K562 (cell line): Measurements from ENCODE around the gene AFF1. TPM values are rescaled to one million over a fixed set of nuclear protein-coding genes. Genes with fewer than 3 reads are reported as not detected.

Source experiments
- CEBPB ChIP-seq: fragments of 450-650 bp; IDR thresholded peaks from 2 replicates; pipeline ENCODE4 v1.6.1; 2016; ENCODE audit warnings: missing genetic modification characterization, missing compliant biosample characterization
- CEBPG ChIP-seq, 3 experiments: fragments of 200-800 bp in 1 of 3; sonication (Bioruptor generic) in 1 of 3; sonication (generic) in 1 of 3; formaldehyde crosslinking in 1 of 3; IDR thresholded peaks in 2 of 3; conservative IDR thresholded peaks in 1 of 3; 2 replicates each; pipeline versions ENCODE4 v1.6.1 to v1.8.0; 2016 to 2022; ENCODE audit warnings: missing compliant biosample characterization in 2 of 3, missing genetic modification characterization in 2 of 3, mild to moderate bottlenecking in 1 of 3, missing genetic modification reagents in 1 of 3
- ESRRA ChIP-seq: fragments of 450-650 bp; IDR thresholded peaks from 2 replicates; pipeline ENCODE4 v1.6.1; 2014; ENCODE audit warnings: low read depth, mild to moderate bottlenecking, moderate library complexity, borderline replicate concordance
- ETV6 ChIP-seq, 3 experiments: fragments of 150-350 bp in 1 of 3; sonication (generic) in 1 of 3; formaldehyde crosslinking in 1 of 3; IDR thresholded peaks; 2 replicates each; pipeline versions ENCODE4 v1.6.1 to v1.8.0; 2014 to 2022; ENCODE audit warnings: borderline replicate concordance in 2 of 3, low read depth in 2 of 3, antibody characterized with exemption in 1 of 3, low read length in 1 of 3, mild to moderate bottlenecking in 1 of 3, missing genetic modification reagents in 1 of 3
- HDAC6 ChIP-seq: IDR thresholded peaks from 2 replicates; pipeline ENCODE4 v1.6.1; 2012; ENCODE audit warnings: low read depth, mild to moderate bottlenecking, control low read depth, inconsistent platforms, low read length, moderate library complexity
- KLF16 ChIP-seq: IDR thresholded peaks from 2 replicates; pipeline ENCODE4 v1.6.1; 2016; ENCODE audit warnings: antibody characterized with exemption
- RAD51 ChIP-seq: fragments of 450-650 bp; IDR thresholded peaks from 2 replicates; pipeline ENCODE4 v1.7.1; 2016; ENCODE audit warnings: low read depth, mild to moderate bottlenecking, borderline replicate concordance
- REST ChIP-seq, 2 experiments: fragments of 450-650 bp; formaldehyde crosslinking in 1 of 2; IDR thresholded peaks; 2 replicates each; pipeline versions ENCODE4 v1.4.0 to v1.6.1; 2014 to 2020; ENCODE audit warnings: mild to moderate bottlenecking in 2 of 2, borderline replicate concordance in 1 of 2, low read depth in 1 of 2
- SMAD4 ChIP-seq: fragments of 250-450 bp; sonication (Bioruptor Pico); conservative IDR thresholded peaks from 2 replicates; pipeline ENCODE4 v1.8.0; 2021; ENCODE audit warnings: inconsistent platforms, mild to moderate bottlenecking, moderate library complexity
- STAT5A ChIP-seq: IDR thresholded peaks from 2 replicates; pipeline ENCODE4 v1.6.1; 2012; ENCODE audit warnings: low read length, inconsistent platforms, borderline replicate concordance
- TCF15 ChIP-seq: fragments of 250-450 bp; sonication (Bioruptor Pico); IDR thresholded peaks from 2 replicates; pipeline ENCODE4 v1.8.0; 2022; ENCODE audit warnings: moderate library complexity, mild to moderate bottlenecking, inconsistent platforms
- ZBTB9 ChIP-seq: fragments of 450-650 bp; formaldehyde crosslinking; IDR thresholded peaks from 2 replicates; pipeline ENCODE4 v1.4.0; 2020; ENCODE audit warnings: mild to moderate bottlenecking, moderate library complexity
- ZNF146 ChIP-seq: IDR thresholded peaks from one replicate; pipeline ENCODE4 v1.6.1; 2018; ENCODE audit warnings: missing compliant biosample characterization; ENCODE audit not compliant: unreplicated experiment
- ZNF3 ChIP-seq: fragments of 250-450 bp; sonication (Bioruptor Pico); IDR thresholded peaks from 2 replicates; pipeline ENCODE4 v1.5.0; 2021; ENCODE audit warnings: mild to moderate bottlenecking, moderate library complexity
- ZNF436 ChIP-seq: fragments of 250-450, 450-650 bp; sonication (Bioruptor Pico); formaldehyde crosslinking; IDR thresholded peaks from 2 replicates; pipeline ENCODE4 v1.7.0; 2020; ENCODE audit warnings: mild to moderate bottlenecking
- polyA plus RNA-seq, 8 experiments: library from polyadenylated mRNA; depleted of rRNA in 4 of 8; stranded (reverse) in 5 of 8; unstranded in 3 of 8; fragments of >200 nt; fragmentation: Nextera tagmentation in 2 of 8; fragmentation: Illumina TruSeq in 1 of 8; extraction: Ambion mirVana in 2 of 8; extraction: Trizol in 1 of 8; gene quantifications; 2 replicates each; pipeline versions ENCODE4 v1.2.1 to v1.2.3, GENCODE V29; 2011 to 2014; ENCODE audit warnings: inconsistent platforms in 1 of 8, missing spikeins in 1 of 8
- total RNA-seq, 7 experiments: library from RNA; depleted of rRNA in 6 of 7; stranded (reverse); fragments of >200 nt in 6 of 7; fragmentation: Illumina TruSeq in 2 of 7; extraction: Trizol in 2 of 7; gene quantifications; 2 replicates each; pipeline versions ENCODE4 v1.2.1 to v1.2.3, GENCODE V29; 2011 to 2021; ENCODE audit warnings: low replicate concordance in 1 of 7
- TF ChIP-seq, protein P1 (sequence below): sonication (generic); IDR thresholded peaks from 2 replicates; pipeline ENCODE4 v1.6.1; 2016

The AFF1 gene
- total and polyA plus RNA-seq, 9 of the 15 experiments (the other 6 are each of a cell fraction or from before 2014, with no cell fraction given) = 4.1 to 47.5 (median 17.2) TPM

- TF ChIP-seq ZNF436 (CRISPR knock-in tag) (no peak), ZNF3 (CRISPR knock-in tag) (no peak), CEBPB (tag) (0 out of 2 replicates have a peak, but pooled peaks have one; percentile 20), RAD51 (peak; percentile 95), REST (IDR thresholded peaks at IDR 0.05; ENCODE audit: borderline replicate concordance) (peak; percentile 22; the same call in 1 of the 2 replicates), REST (CRISPR knock-in tag; IDR thresholded peaks at IDR 0.05; ENCODE audit: low read depth) (no peak), TCF15 (no peak), KLF16 (no peak), ZNF146 (CRISPR knock-in tag) (no peak), ESRRA (no peak), ETV6 (IDR thresholded peaks at IDR 0.05; ENCODE audit: borderline replicate concordance in 1 of 2, low read depth in 2 of 2, low read length in 1 of 2) (peak in 1 of 2 experiments; percentile 78; a peak in 1 of 4 replicates), ETV6 (CRISPR knock-in tag; IDR thresholded peaks at IDR 0.05; ENCODE audit: borderline replicate concordance) (no peak), SMAD4 (CRISPR knock-in tag) (no peak; the same call in 1 of the 2 replicates), ZBTB9 (CRISPR knock-in tag) (0 out of 2 replicates have a peak, but pooled peaks have one; percentile 37), HDAC6 (no peak), CEBPG (CRISPR knock-in tag; IDR thresholded peaks at IDR 0.05) (no peak), CEBPG (tag; conservative IDR thresholded peaks at IDR 0.05 in 1 of 2, IDR thresholded peaks at IDR 0.05 in 1 of 2) (0 out of 4 replicates have a peak, but pooled peaks of 1 of the 2 experiments have one; percentile 23), STAT5A (no peak)
- TF ChIP-seq, protein P1, sequence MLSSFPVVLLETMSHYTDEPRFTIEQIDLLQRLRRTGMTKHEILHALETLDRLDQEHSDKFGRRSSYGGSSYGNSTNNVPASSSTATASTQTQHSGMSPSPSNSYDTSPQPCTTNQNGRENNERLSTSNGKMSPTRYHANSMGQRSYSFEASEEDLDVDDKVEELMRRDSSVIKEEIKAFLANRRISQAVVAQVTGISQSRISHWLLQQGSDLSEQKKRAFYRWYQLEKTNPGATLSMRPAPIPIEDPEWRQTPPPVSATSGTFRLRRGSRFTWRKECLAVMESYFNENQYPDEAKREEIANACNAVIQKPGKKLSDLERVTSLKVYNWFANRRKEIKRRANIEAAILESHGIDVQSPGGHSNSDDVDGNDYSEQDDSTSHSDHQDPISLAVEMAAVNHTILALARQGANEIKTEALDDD = peak; percentile 51; the same call in 1 of the 2 replicates
These were observed 79.5 kb downstream of the AFF1 start (continued) for GRCh38 chr4:87014284-87014782.
